Esophagus squamous epithelium (tissue), 4 donors: ENCODE results near the gene TRMT13.

Source experiments
- POLR2A ChIP-seq, 4 donors: fragments of 450-650 bp; IDR thresholded peaks; one replicate each; pipeline ENCODE4 v1.6.1; 2017; ENCODE audit warnings: antibody characterized with exemption in 4 of 4, mild to moderate bottlenecking in 4 of 4, moderate library complexity in 3 of 4
- TF ChIP-seq, protein P1 (sequence below), 6 experiments: fragments of 450-650 bp in 4 of 6; fragments of 200-600 bp in 2 of 6; sonication (generic) in 2 of 6; IDR thresholded peaks; one replicate each; pipeline ENCODE4 v1.5.1; 2016 to 2019; ENCODE audit warnings: antibody characterized with exemption in 6 of 6, mild to moderate bottlenecking in 4 of 6, moderate library complexity in 4 of 6

DNA sequence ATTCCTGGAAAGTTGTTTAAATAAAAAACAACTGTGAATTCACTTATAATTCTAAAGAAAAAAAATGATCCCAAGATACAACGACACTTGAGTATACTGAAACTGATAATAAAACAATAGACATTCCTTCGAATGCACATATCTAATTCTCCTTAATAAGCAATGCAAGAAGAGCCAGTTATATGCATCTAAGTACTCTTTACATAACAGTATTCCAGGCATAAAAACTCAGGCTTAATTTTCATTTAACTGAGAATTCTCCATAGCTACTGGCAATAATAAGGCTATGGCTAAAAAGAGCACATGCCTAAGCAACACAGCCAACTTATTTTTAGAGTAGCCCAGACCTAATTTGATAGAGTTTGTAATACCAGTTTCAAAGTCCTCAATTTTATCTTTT is 31.4 kb upstream of the TRMT13 start:
- TF ChIP-seq, protein P1, sequence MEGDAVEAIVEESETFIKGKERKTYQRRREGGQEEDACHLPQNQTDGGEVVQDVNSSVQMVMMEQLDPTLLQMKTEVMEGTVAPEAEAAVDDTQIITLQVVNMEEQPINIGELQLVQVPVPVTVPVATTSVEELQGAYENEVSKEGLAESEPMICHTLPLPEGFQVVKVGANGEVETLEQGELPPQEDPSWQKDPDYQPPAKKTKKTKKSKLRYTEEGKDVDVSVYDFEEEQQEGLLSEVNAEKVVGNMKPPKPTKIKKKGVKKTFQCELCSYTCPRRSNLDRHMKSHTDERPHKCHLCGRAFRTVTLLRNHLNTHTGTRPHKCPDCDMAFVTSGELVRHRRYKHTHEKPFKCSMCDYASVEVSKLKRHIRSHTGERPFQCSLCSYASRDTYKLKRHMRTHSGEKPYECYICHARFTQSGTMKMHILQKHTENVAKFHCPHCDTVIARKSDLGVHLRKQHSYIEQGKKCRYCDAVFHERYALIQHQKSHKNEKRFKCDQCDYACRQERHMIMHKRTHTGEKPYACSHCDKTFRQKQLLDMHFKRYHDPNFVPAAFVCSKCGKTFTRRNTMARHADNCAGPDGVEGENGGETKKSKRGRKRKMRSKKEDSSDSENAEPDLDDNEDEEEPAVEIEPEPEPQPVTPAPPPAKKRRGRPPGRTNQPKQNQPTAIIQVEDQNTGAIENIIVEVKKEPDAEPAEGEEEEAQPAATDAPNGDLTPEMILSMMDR (IDR thresholded peaks at IDR 0.05): no peak
- TF ChIP-seq POLR2A (IDR thresholded peaks at IDR 0.05): no peak
